ENCODE measurements around the gene TTF2. TPM values are rescaled to one million over a fixed set of nuclear protein-coding genes. Genes with fewer than 3 reads are reported as not detected.

The TTF2 gene
- total RNA-seq, 1 donor from 2014 or later, result 36.1 TPM

DNA sequence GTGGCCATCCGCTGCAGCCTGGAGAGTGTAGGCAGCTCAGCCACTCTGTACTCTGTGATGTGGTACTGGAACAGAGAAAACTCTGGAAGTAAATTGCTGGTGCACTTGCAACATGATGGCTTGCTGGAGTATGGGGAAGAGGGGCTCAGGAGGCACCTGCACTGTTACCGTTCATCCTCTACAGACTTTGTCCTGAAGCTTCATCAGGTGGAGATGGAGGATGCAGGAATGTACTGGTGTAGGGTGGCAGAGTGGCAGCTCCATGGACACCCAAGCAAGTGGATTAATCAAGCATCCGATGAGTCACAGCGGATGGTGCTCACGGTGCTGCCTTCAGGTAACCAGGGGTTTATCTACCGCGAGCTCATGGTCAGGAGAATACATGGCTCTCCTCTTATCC, 34.6 kb upstream of the TTF2 start:
- H3K79me2 ChIP-seq (ENCODE audit: low read depth), result no peaks in the 10 kb centered on the region
- no peaks in the 10 kb centered on the region for H3K36me3 Mint-ChIP-seq
- TF ChIP-seq, protein P1, sequence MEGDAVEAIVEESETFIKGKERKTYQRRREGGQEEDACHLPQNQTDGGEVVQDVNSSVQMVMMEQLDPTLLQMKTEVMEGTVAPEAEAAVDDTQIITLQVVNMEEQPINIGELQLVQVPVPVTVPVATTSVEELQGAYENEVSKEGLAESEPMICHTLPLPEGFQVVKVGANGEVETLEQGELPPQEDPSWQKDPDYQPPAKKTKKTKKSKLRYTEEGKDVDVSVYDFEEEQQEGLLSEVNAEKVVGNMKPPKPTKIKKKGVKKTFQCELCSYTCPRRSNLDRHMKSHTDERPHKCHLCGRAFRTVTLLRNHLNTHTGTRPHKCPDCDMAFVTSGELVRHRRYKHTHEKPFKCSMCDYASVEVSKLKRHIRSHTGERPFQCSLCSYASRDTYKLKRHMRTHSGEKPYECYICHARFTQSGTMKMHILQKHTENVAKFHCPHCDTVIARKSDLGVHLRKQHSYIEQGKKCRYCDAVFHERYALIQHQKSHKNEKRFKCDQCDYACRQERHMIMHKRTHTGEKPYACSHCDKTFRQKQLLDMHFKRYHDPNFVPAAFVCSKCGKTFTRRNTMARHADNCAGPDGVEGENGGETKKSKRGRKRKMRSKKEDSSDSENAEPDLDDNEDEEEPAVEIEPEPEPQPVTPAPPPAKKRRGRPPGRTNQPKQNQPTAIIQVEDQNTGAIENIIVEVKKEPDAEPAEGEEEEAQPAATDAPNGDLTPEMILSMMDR (IDR thresholded peaks at IDR 0.05), result no peak
- TF ChIP-seq EZH2phosphoT487 (IDR thresholded peaks at IDR 0.05), result no peak
- no peak for TF ChIP-seq EZH2 (IDR thresholded peaks at IDR 0.05)
- no peak overlapping the region for H3K4me2 ChIP-seq
- no peak for DNase-seq (ENCODE audit: low spot score)
- H3K9me3 ChIP-seq (ENCODE audit: low read depth), result no peaks in the 10 kb centered on the region
- no peak overlapping the region for H3K4me3 Mint-ChIP-seq
- H2AFZ ChIP-seq (replicated peaks), result no peak overlapping the region
- no peaks in the 10 kb centered on the region for H4K20me1 ChIP-seq (ENCODE audit: low read depth)
- peaks cover 2% of the 10 kb centered on the region for H3K27me3 Mint-ChIP-seq (ENCODE audit: insufficient read depth, low read depth)
- no peak overlapping the region for H3K4me3 ChIP-seq
- no peak overlapping the region for H3K27ac ChIP-seq
- H3K9me3 Mint-ChIP-seq, result no peaks in the 10 kb centered on the region
- H3K4me1 ChIP-seq, result no peaks in the 10 kb centered on the region
- H3K4me1 Mint-ChIP-seq, result no peaks in the 10 kb centered on the region
- no peak overlapping the region for H3K27ac Mint-ChIP-seq
- H3K36me3 ChIP-seq, result no peaks in the 10 kb centered on the region
- H3K27me3 ChIP-seq, result no peaks in the 10 kb centered on the region
- no peaks in the 10 kb centered on the region for H3F3A ChIP-seq (ENCODE audit: low read depth)
- H3K9ac ChIP-seq, result no peak overlapping the region

DNA sequence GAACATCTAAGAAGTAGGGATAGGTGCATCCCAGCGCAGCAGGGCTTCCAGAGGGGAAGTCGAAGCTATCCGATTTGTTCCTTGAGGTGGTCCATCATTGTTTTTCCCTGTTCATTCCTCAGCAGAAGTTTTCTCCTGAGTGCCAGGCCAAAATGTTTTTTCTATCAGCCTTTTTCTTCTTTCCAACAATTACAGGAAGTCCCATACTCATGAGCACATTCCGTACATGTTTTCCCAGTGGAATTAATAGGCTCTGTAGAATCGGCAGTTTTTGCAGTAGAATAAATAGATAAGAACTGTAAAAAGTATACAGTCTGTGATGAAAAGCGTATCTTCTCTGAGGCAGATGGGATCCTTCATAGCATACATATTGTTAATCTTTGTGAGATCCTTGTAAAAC, 33.8 kb upstream of the TTF2 start:
- Mint-ChIP-seq H3K4me3 (no peak overlapping the region), H3K27me3 (ENCODE audit: insufficient read depth, low read depth) (peaks cover 2% of the 10 kb centered on the region), H3K4me1 (no peaks in the 10 kb centered on the region), H3K27ac (no peak overlapping the region), H3K36me3 (no peaks in the 10 kb centered on the region), H3K9me3 (no peaks in the 10 kb centered on the region)
- no peaks in the 10 kb centered on the region for H4K20me1 ChIP-seq (ENCODE audit: low read depth)
- H3K27me3 ChIP-seq, result no peaks in the 10 kb centered on the region
- H3K4me3 ChIP-seq, result no peak overlapping the region
- H2AFZ ChIP-seq (replicated peaks), result no peak overlapping the region
- no peaks in the 10 kb centered on the region for H3K79me2 ChIP-seq (ENCODE audit: low read depth)
- H3K4me2 ChIP-seq, result no peak overlapping the region
- no peak for DNase-seq (ENCODE audit: low spot score)
- H3K9me3 ChIP-seq (ENCODE audit: low read depth), result no peaks in the 10 kb centered on the region
- H3K36me3 ChIP-seq, result no peaks in the 10 kb centered on the region
- no peak overlapping the region for H3K27ac ChIP-seq
- TF ChIP-seq EZH2phosphoT487 (IDR thresholded peaks at IDR 0.05) (no peak), EZH2 (IDR thresholded peaks at IDR 0.05) (no peak)
- TF ChIP-seq, protein P1 (IDR thresholded peaks at IDR 0.05), result no peak
- H3K4me1 ChIP-seq, result no peaks in the 10 kb centered on the region
- H3K9ac ChIP-seq, result no peak overlapping the region
- H3F3A ChIP-seq (ENCODE audit: low read depth), result no peaks in the 10 kb centered on the region

DNA sequence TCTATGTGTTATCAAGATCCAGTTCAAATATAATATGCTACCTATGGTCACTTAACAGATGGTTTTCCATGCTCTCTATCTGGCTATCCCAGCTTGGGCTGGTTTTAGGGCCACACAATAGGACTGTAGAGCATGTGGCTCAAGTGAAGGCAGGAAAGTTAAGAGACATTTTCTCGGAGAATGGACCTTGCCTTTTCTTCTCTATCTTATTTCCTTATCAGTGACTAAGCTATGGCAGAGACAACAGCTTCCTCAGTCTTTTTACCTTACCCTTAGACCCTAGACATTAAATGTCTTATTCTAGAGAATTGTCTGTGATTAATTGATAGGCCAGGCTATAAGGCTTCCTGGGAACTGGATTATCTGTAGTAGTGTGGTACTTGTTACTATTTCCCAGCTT, 30.4 kb upstream of the TTF2 start:
- DNase-seq (ENCODE audit: low spot score), result no peak
- Mint-ChIP-seq H3K27ac (no peak overlapping the region), H3K4me3 (no peak overlapping the region), H3K4me1 (peaks cover 15% of the 10 kb centered on the region), H3K36me3 (no peaks in the 10 kb centered on the region), H3K9me3 (no peaks in the 10 kb centered on the region), H3K27me3 (ENCODE audit: insufficient read depth, low read depth) (peaks cover 2% of the 10 kb centered on the region)
- H3K27me3 ChIP-seq, result no peaks in the 10 kb centered on the region
- H3K9ac ChIP-seq, result no peak overlapping the region
- TF ChIP-seq, protein P1 (IDR thresholded peaks at IDR 0.05), result no peak
- no peak for TF ChIP-seq EZH2 (IDR thresholded peaks at IDR 0.05)
- no peak for TF ChIP-seq EZH2phosphoT487 (IDR thresholded peaks at IDR 0.05)
- H3K4me2 ChIP-seq, result no peak overlapping the region
- H3K9me3 ChIP-seq (ENCODE audit: low read depth), result no peaks in the 10 kb centered on the region
- H3K27ac ChIP-seq, result no peak overlapping the region
- no peak overlapping the region for H3K4me3 ChIP-seq
- no peak overlapping the region for H2AFZ ChIP-seq (replicated peaks)
- H3K79me2 ChIP-seq (ENCODE audit: low read depth), result no peaks in the 10 kb centered on the region
- H4K20me1 ChIP-seq (ENCODE audit: low read depth), result no peaks in the 10 kb centered on the region
- H3K4me1 ChIP-seq, result peaks cover 4% of the 10 kb centered on the region
- no peaks in the 10 kb centered on the region for H3F3A ChIP-seq (ENCODE audit: low read depth)
- no peaks in the 10 kb centered on the region for H3K36me3 ChIP-seq
